ENCODE results near the gene LDLRAD1. TPM values are rescaled to one million over a fixed set of nuclear protein-coding genes. Genes with fewer than 3 reads are reported as not detected.
"Not testable (repeated sequence)": the region's sequence is repeated elsewhere in the genome, so short reads cannot be mapped to it uniquely, and the experiment has no call there.

LDLRAD1 gene
- total and polyA plus RNA-seq, 2 experiments from 2014 or later = not detected

DNA sequence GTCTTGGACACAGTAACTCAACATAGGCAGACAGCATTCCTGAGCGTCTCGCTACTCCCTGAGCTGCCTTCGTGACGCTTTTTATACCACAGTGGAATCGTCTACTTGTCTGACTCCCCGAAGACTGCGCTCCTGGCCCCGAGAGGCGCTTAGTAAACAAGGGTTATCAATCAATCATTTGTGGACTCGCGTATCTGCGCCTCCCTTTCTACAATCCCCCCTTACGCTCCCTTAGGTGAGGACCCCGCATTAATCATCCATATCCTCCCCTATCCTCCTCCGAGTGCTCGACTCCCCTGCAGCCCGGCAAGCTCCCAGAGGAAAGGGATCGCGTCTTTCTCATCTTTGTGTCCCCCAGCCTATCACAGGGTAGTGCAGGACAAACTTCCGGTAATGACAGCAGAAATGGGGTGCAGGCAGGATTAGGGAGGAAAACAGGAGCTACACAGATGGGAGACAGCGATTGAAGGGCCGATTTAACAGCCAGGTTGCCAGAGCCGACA is 34.5 kb upstream of the LDLRAD1 start:
- no peaks in the 10 kb centered on the region for H3K27me3 ChIP-seq
- TF ChIP-seq, protein P1, sequence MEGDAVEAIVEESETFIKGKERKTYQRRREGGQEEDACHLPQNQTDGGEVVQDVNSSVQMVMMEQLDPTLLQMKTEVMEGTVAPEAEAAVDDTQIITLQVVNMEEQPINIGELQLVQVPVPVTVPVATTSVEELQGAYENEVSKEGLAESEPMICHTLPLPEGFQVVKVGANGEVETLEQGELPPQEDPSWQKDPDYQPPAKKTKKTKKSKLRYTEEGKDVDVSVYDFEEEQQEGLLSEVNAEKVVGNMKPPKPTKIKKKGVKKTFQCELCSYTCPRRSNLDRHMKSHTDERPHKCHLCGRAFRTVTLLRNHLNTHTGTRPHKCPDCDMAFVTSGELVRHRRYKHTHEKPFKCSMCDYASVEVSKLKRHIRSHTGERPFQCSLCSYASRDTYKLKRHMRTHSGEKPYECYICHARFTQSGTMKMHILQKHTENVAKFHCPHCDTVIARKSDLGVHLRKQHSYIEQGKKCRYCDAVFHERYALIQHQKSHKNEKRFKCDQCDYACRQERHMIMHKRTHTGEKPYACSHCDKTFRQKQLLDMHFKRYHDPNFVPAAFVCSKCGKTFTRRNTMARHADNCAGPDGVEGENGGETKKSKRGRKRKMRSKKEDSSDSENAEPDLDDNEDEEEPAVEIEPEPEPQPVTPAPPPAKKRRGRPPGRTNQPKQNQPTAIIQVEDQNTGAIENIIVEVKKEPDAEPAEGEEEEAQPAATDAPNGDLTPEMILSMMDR (IDR thresholded peaks at IDR 0.05; ENCODE audit: low read depth, low read length) = no peak

DNA sequence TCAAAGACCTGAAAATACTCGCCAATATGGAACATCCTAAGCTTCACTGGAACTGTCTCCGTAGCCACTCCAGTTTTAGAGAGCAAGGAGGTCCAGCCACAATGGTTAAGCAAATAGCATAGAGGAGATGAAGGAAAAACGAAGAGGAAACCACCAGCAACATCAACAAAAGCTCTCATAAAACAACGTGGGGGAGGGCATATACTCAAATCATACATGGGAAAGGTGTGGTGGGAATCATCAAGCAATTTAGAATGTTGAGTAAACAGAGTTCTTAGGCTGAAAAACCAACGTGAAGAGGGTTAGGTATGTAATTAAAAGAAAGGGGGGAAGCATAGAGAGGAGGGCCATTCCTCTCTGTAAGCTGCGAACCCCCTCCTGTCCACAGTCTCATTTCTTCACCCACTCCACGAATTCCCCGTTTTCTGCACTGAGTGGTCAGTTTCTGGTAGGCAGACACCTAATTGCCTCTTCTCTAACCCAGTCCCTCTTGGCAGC is 34.0 kb upstream of the LDLRAD1 start:
- no peaks in the 10 kb centered on the region for H3K36me3 ChIP-seq
- H3K27me3 ChIP-seq = no peaks in the 10 kb centered on the region
- peak in 1 of 2 donors; percentile 15 for DNase-seq (ENCODE audit: low read depth in 1 of 2, low spot score in 1 of 2)
- TF ChIP-seq, protein P1 (IDR thresholded peaks at IDR 0.05; ENCODE audit: low read depth, low read length) = no peak
- H3K9me3 ChIP-seq (ENCODE audit: low read depth) = no peaks in the 10 kb centered on the region
- H3K4me3 ChIP-seq = peak overlapping the region; percentile 81
- peaks cover 14% of the 10 kb centered on the region for H3K4me1 ChIP-seq (ENCODE audit: low read depth)
- peak overlapping the region; percentile 94 for H3K27ac ChIP-seq

More for the DNA sequence above, 34.5 kb upstream of the LDLRAD1 start:
- no peaks in the 10 kb centered on the region for H3K9me3 ChIP-seq (ENCODE audit: low read depth)
- peak overlapping the region; percentile 81 for H3K4me3 ChIP-seq
- no peaks in the 10 kb centered on the region for H3K36me3 ChIP-seq
- DNase-seq (ENCODE audit: low read depth in 1 of 2, low spot score in 1 of 2) = peak; percentile 55 to 66
- peaks cover 14% of the 10 kb centered on the region for H3K4me1 ChIP-seq (ENCODE audit: low read depth)
- peak overlapping the region; percentile 94 for H3K27ac ChIP-seq

DNA sequence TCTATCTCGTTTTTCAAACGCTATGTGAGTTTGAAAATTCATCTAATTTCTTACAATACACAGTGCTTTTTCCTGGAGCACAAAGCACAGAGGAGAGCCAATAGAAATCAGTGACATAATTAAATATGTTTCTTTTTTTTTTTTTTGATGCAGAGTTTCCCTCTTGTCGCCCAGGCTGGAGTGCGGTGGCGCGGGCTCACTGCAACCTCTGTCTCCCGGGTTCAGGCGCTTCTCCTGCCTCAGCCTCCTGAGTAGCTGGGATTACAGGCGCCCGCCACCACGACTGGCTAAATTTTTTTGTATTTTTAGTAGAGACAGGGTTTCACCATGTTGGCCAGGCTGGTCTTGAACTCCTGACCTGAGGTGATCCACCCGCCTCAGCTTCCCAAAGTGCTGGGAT is 32.4 kb upstream of the LDLRAD1 start:
- H3K4me3 ChIP-seq; H3K36me3 ChIP-seq; H3K27ac ChIP-seq; H3K27me3 ChIP-seq; DNase-seq (ENCODE audit: low read depth in 1 of 2, low spot score in 1 of 2); H3K9me3 ChIP-seq (ENCODE audit: low read depth): not testable (repeated sequence)
- H3K4me1 ChIP-seq (ENCODE audit: low read depth) = peaks cover 14% of the 10 kb centered on the region

DNA sequence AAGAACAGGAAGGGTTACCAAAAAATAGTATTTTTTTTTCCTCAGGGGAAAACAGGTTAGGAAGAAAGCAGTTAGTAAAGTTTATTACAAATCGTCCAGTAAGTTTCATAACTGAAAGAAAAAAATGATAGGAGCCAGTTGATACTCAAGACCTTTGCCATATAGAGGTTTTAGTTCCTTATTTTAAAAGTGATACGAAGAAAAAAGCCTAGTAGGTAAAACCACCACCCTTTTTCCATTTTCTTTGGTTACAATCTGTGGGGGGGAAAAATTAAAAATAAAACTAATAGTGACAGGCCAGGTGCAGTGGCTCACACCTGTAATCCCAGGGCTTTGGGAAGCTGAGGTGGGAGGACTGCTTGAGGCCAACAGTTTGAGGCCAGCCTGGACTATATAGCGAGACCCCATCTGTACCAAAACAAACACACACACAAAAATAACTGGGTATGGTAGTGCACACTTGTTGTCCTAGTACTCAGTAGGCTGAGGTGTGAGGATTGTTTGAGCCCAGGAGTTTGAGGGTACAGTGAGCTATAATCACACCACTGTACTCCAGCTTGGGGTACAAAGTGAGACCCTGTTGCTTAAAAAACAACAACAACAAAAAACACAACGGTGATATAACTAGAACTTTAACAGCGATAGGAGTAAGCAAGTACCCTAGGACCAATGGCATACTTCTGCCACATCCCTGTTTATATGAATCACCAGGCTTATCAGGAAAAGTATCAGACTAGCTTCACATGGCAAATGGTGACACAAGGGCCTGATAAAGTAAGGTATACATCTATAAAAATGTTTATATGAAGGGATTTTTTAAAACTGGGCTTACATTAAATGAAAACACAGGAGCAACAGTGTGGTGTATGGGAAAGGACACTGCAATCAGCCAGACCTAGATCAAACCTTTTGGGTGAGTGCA is 29.7 kb upstream of the LDLRAD1 start:
- Histone ChIP-seq H3K4me3 (no peak overlapping the region), H3K36me3 (peaks cover 7% of the 10 kb centered on the region), H3K27me3 (no peaks in the 10 kb centered on the region), H3K4me1 (ENCODE audit: low read depth) (peaks cover 7% of the 10 kb centered on the region), H3K27ac (no peak overlapping the region), H3K9me3 (ENCODE audit: low read depth) (no peaks in the 10 kb centered on the region)
- TF ChIP-seq, protein P1 (IDR thresholded peaks at IDR 0.05; ENCODE audit: low read depth, low read length) = no peak
- no peak for DNase-seq (ENCODE audit: low read depth in 1 of 2, low spot score in 1 of 2)

DNA sequence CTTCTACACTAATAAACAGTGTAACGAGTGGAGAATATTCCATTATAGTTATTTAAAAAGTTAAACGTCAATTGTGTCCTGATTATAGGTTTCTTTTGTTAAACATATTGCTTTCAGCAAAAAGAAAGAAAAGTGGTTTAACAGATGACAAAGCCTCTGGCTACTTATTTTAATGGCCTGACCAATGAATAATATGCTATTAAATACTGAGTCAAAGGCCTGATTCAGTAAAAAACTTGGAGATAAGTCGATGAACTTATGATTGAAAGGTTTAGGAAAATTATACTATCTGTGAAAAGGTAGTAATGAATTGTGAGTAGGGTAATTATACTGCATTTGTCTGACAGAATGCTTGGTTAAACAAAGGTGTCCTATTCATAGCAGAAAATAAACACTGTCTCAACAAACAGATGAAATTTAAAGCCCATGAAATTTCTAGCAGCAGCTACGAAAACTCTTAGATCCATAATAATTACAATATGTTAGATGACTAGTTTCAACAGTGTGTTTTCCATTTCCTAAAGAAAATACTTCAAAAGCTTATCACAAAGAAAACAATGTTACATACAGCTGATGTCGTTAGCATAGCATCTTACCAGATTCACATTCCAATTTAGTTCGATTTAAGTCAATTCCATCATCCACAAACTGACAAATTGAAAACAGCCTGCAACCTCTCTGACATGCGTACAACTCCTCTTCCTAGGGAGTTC is 28.8 kb upstream of the LDLRAD1 start:
- Histone ChIP-seq H3K4me3 (no peak overlapping the region), H3K27ac (no peak overlapping the region), H3K27me3 (no peaks in the 10 kb centered on the region), H3K4me1 (ENCODE audit: low read depth) (peaks cover 6% of the 10 kb centered on the region), H3K36me3 (peaks cover 15% of the 10 kb centered on the region), H3K9me3 (ENCODE audit: low read depth) (no peaks in the 10 kb centered on the region)
- no peak for DNase-seq (ENCODE audit: low read depth in 1 of 2, low spot score in 1 of 2)
- TF ChIP-seq, protein P1 (IDR thresholded peaks at IDR 0.05; ENCODE audit: low read depth, low read length) = no peak
